ENCODE data around the gene CHPF.

Gene CHPF

GRCh38 chr2:219563271-219563928 lies 19.8 kb upstream of the CHPF start:
- POLR2A ChIA-PET = no interaction called here
- CTCF ChIA-PET = no interaction called here

GRCh38 chr2:219562049-219563020 lies 18.7 kb upstream of the CHPF start:
- TF ChIP-seq L3MBTL2 (conservative IDR thresholded peaks at IDR 0.05) = no peak
- no peak for TF ChIP-seq HDGF (IDR thresholded peaks at IDR 0.05; ENCODE audit: borderline replicate concordance)
- no peak for TF ChIP-seq CTBP1 (IDR thresholded peaks at IDR 0.05; ENCODE audit: borderline replicate concordance)
- no peak for TF ChIP-seq ZNF384 (IDR thresholded peaks at IDR 0.05)
- TF ChIP-seq ARNT (IDR thresholded peaks at IDR 0.05) = no peak
- no peak for DNase-seq (ENCODE audit: extremely low spot score)
- ChIA-PET CTCF (interaction anchor here (3.2 kb wide), 1 partner anchor 21 kb away, joined by 23 read pairs; no protein-coding TSS in a partner anchor), POLR2A (interaction anchor here (0.8 to 1.5 kb wide), 3 partner anchors 9 to 35 kb away, joined by 3 to 8 read pairs (median 5); partner anchors contain the start of genes CHPF, INHA, OBSL1 and STK11IP)

More at GRCh38 chr2:219563271-219563928, 19.8 kb upstream of the CHPF start:
- TF ChIP-seq ZNF384 (IDR thresholded peaks at IDR 0.05) (no peak), FOXK2 (IDR thresholded peaks at IDR 0.05) (no peak), PKNOX1 (IDR thresholded peaks at IDR 0.05) (no peak), ELF4 (IDR thresholded peaks at IDR 0.05) (no peak), FOXM1 (IDR thresholded peaks at IDR 0.05; ENCODE audit: borderline replicate concordance) (no peak), ARNT (IDR thresholded peaks at IDR 0.05) (no peak), CTBP1 (IDR thresholded peaks at IDR 0.05; ENCODE audit: borderline replicate concordance) (no peak), BHLHE40 (IDR thresholded peaks at IDR 0.05; ENCODE audit: borderline replicate concordance) (no peak), TARDBP (IDR thresholded peaks at IDR 0.05) (no peak), SP1 (IDR thresholded peaks at IDR 0.05) (no peak), HDGF (IDR thresholded peaks at IDR 0.05; ENCODE audit: borderline replicate concordance) (no peak), FOXA1 (IDR thresholded peaks at IDR 0.05) (no peak)
- no peak for DNase-seq (ENCODE audit: extremely low spot score)

- TF ChIP-seq BHLHE40 (IDR thresholded peaks at IDR 0.05; ENCODE audit: borderline replicate concordance) = no peak
- no peak for TF ChIP-seq FOXM1 (IDR thresholded peaks at IDR 0.05; ENCODE audit: borderline replicate concordance)
- CTCF ChIA-PET = interaction anchor here (0.9 to 3.2 kb wide), 4 partner anchors 8 to 34 kb away, joined by 3 to 23 read pairs (median 11); partner anchors contain the start of gene OBSL1
- POLR2A ChIA-PET = interaction anchor here (0.8 to 1.5 kb wide), 5 partner anchors 9 to 36 kb away, joined by 3 to 10 read pairs (median 6); partner anchors contain the start of genes CHPF, INHA, OBSL1 and STK11IP
- no peak for DNase-seq (ENCODE audit: extremely low spot score)
These were observed 17.8 kb upstream of the CHPF start for GRCh38 chr2:219561179-219562048.

GRCh38 chr2:219560893-219561178 lies 17.2 kb upstream of the CHPF start:
- CTCF ChIA-PET = interaction anchor here (0.7 to 3.2 kb wide), 12 partner anchors 8 to 115 kb away, joined by 3 to 23 read pairs (median 4); partner anchors contain the start of genes OBSL1 and STK11IP
- TF ChIP-seq PKNOX1 (IDR thresholded peaks at IDR 0.05) (no peak), LEF1 (IDR thresholded peaks at IDR 0.05; ENCODE audit: borderline replicate concordance) (no peak), CTBP1 (IDR thresholded peaks at IDR 0.05; ENCODE audit: borderline replicate concordance) (no peak), SUZ12 (IDR thresholded peaks at IDR 0.05) (no peak), FOXA1 (IDR thresholded peaks at IDR 0.05) (no peak), TARDBP (IDR thresholded peaks at IDR 0.05) (no peak), SP1 (IDR thresholded peaks at IDR 0.05) (no peak), FOXK2 (IDR thresholded peaks at IDR 0.05) (no peak), BHLHE40 (IDR thresholded peaks at IDR 0.05; ENCODE audit: borderline replicate concordance) (no peak), NFRKB (IDR thresholded peaks at IDR 0.05) (no peak), L3MBTL2 (conservative IDR thresholded peaks at IDR 0.05) (no peak), ZNF384 (IDR thresholded peaks at IDR 0.05) (no peak), HDGF (IDR thresholded peaks at IDR 0.05; ENCODE audit: borderline replicate concordance) (no peak), FOXM1 (IDR thresholded peaks at IDR 0.05; ENCODE audit: borderline replicate concordance) (no peak), ELF4 (IDR thresholded peaks at IDR 0.05) (no peak), ARNT (IDR thresholded peaks at IDR 0.05) (no peak)
- POLR2A ChIA-PET = interaction anchor here (0.8 to 1.4 kb wide), 3 partner anchors 8 to 37 kb away, joined by 3 to 10 read pairs (median 6); partner anchors contain the start of genes INHA, OBSL1 and STK11IP
- no peak for DNase-seq (ENCODE audit: extremely low spot score)

GRCh38 chr2:219560037-219560892 lies 16.7 kb upstream of the CHPF start:
- ChIA-PET CTCF (interaction anchor here (0.7 to 3.2 kb wide), 15 partner anchors 8 to 115 kb away, joined by 3 to 23 read pairs (median 4); partner anchors contain the start of genes OBSL1 and STK11IP), POLR2A (interaction anchor here (0.8 to 1.4 kb wide), 5 partner anchors 8 to 37 kb away, joined by 3 to 10 read pairs (median 3); partner anchors contain the start of genes INHA, OBSL1 and STK11IP)
- TF ChIP-seq ELF4 (IDR thresholded peaks at IDR 0.05) = no peak
- TF ChIP-seq PKNOX1 (IDR thresholded peaks at IDR 0.05) = no peak
- TF ChIP-seq L3MBTL2 (conservative IDR thresholded peaks at IDR 0.05) = no peak
- TF ChIP-seq FOXA1 (IDR thresholded peaks at IDR 0.05) = no peak
- no peak for TF ChIP-seq CTBP1 (IDR thresholded peaks at IDR 0.05; ENCODE audit: borderline replicate concordance)
- no peak for TF ChIP-seq SP1 (IDR thresholded peaks at IDR 0.05)
- no peak for TF ChIP-seq FOXK2 (IDR thresholded peaks at IDR 0.05)
- TF ChIP-seq BHLHE40 (IDR thresholded peaks at IDR 0.05; ENCODE audit: borderline replicate concordance) = no peak
- TF ChIP-seq LEF1 (IDR thresholded peaks at IDR 0.05; ENCODE audit: borderline replicate concordance) = no peak
- TF ChIP-seq SUZ12 (IDR thresholded peaks at IDR 0.05) = no peak
- TF ChIP-seq TARDBP (IDR thresholded peaks at IDR 0.05) = no peak
- TF ChIP-seq HDGF (IDR thresholded peaks at IDR 0.05; ENCODE audit: borderline replicate concordance) = no peak
- no peak for TF ChIP-seq NFRKB (IDR thresholded peaks at IDR 0.05)
- no peak for TF ChIP-seq FOXM1 (IDR thresholded peaks at IDR 0.05; ENCODE audit: borderline replicate concordance)
- no peak for TF ChIP-seq ARNT (IDR thresholded peaks at IDR 0.05)
- TF ChIP-seq ZNF384 (IDR thresholded peaks at IDR 0.05) = no peak
- peak; percentile 52 for DNase-seq (ENCODE audit: extremely low spot score)
